ENCODE data around the gene TLL2.

The TLL2 gene

DNA sequence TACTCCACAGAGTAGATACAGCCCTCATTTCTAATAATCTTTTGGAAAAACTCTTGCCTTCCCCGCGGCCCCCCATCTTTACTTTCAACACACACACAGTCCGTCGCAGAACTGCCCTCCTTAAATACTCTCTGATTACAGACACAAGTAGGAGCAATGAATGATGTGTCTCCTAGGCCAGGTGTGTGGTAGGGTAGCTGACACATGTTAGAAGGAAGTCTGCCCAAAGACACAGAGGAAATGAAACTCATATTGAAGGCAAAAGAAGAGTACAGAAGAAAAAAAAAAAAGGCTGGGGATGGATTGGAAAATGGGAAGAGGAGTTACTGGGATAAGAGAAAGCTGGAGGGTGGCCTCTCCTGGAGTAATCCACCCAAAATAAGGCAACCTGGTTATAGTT lies 169.5 kb downstream of the TLL2 start:
- no peak for TF ChIP-seq CEBPB (IDR thresholded peaks at IDR 0.05)
- TF ChIP-seq TCF12 (IDR thresholded peaks at IDR 0.05; ENCODE audit: low read depth), result no peak
- no peak for TF ChIP-seq TAF1 (IDR thresholded peaks at IDR 0.05; ENCODE audit: low read depth)
- TF ChIP-seq EP300 (IDR thresholded peaks at IDR 0.05; ENCODE audit: borderline replicate concordance), result no peak
- TF ChIP-seq, protein P1, sequence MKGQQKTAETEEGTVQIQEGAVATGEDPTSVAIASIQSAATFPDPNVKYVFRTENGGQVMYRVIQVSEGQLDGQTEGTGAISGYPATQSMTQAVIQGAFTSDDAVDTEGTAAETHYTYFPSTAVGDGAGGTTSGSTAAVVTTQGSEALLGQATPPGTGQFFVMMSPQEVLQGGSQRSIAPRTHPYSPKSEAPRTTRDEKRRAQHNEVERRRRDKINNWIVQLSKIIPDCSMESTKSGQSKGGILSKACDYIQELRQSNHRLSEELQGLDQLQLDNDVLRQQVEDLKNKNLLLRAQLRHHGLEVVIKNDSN (IDR thresholded peaks at IDR 0.05), result no peak
- TF ChIP-seq NFIC (IDR thresholded peaks at IDR 0.05), result no peak

- TF ChIP-seq CEBPB (IDR thresholded peaks at IDR 0.05), result no peak
Observed at GRCh38 chr10:96342402-96342801, 171.3 kb downstream of the TLL2 start.

DNA sequence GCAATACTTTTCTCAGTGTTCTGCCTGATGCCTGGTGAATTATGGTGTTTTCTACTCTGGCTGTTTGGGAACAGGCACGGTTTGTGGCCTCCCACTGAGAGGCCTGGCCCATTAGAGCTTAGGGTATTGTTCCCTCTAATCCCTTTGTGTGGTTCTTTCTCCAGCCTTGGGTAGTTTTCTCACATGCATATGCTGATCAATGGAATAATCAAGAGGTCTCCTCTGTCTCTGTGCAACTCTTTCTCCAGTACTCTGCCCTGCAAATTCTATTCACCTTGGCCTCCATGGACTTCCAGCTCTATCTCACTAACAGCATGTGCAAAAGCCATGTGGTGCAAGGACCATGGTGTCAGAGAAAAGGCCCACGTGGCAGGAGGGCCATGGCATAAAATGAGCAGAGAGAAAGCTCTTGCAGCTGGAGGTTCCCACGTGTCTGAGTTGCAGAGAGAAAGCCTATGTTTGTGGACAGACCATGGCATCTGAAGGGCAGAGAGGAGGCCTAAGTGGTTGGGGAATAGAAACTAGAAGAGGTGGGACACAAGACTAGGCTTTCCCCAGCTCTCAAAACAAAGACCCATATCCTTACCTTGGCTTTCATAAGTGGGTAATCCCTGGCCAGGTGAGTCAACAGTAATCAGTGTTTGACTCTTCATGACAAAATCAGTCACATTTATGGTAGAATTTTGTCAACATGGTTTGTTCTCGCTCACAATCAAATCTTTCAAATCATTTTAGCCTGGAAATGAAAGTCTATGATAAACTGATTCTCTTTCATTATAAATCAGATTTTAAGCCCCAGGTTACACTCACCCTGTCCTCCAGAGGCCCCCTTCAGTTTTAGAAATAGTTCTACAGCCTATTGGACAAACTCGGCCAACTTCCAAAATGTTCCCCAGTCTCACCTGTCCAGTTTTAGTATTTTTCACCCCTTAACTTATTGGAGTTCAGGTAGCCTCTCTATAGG lies 172.2 kb downstream of the TLL2 start:
- TF ChIP-seq YY1 (IDR thresholded peaks at IDR 0.05; ENCODE audit: low read depth) (no peak), EGR1 (IDR thresholded peaks at IDR 0.05) (no peak), TAF1 (IDR thresholded peaks at IDR 0.05; ENCODE audit: low read depth) (no peak), MAX (IDR thresholded peaks at IDR 0.05) (no peak), CREB1 (IDR thresholded peaks at IDR 0.05; ENCODE audit: low read depth) (no peak), TCF12 (IDR thresholded peaks at IDR 0.05; ENCODE audit: low read depth) (no peak), EP300 (IDR thresholded peaks at IDR 0.05; ENCODE audit: borderline replicate concordance) (no peak), ZBTB7A (IDR thresholded peaks at IDR 0.05; ENCODE audit: low read depth) (no peak), FOXM1 (IDR thresholded peaks at IDR 0.05; ENCODE audit: borderline replicate concordance, low read depth) (no peak), NFIC (IDR thresholded peaks at IDR 0.05) (no peak), CEBPB (IDR thresholded peaks at IDR 0.05) (no peak), RAD21 (IDR thresholded peaks at IDR 0.05; ENCODE audit: low read depth) (no peak), TEAD4 (IDR thresholded peaks at IDR 0.05) (no peak)
- TF ChIP-seq, protein P2, sequence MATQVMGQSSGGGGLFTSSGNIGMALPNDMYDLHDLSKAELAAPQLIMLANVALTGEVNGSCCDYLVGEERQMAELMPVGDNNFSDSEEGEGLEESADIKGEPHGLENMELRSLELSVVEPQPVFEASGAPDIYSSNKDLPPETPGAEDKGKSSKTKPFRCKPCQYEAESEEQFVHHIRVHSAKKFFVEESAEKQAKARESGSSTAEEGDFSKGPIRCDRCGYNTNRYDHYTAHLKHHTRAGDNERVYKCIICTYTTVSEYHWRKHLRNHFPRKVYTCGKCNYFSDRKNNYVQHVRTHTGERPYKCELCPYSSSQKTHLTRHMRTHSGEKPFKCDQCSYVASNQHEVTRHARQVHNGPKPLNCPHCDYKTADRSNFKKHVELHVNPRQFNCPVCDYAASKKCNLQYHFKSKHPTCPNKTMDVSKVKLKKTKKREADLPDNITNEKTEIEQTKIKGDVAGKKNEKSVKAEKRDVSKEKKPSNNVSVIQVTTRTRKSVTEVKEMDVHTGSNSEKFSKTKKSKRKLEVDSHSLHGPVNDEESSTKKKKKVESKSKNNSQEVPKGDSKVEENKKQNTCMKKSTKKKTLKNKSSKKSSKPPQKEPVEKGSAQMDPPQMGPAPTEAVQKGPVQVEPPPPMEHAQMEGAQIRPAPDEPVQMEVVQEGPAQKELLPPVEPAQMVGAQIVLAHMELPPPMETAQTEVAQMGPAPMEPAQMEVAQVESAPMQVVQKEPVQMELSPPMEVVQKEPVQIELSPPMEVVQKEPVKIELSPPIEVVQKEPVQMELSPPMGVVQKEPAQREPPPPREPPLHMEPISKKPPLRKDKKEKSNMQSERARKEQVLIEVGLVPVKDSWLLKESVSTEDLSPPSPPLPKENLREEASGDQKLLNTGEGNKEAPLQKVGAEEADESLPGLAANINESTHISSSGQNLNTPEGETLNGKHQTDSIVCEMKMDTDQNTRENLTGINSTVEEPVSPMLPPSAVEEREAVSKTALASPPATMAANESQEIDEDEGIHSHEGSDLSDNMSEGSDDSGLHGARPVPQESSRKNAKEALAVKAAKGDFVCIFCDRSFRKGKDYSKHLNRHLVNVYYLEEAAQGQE (IDR thresholded peaks at IDR 0.05; ENCODE audit: low read depth), result no peak
- TF ChIP-seq, protein P1 (IDR thresholded peaks at IDR 0.05), result no peak

GRCh38 chr10:96339956-96340904 lies 173.5 kb downstream of the TLL2 start:
- TF ChIP-seq, protein P2 (IDR thresholded peaks at IDR 0.05; ENCODE audit: low read depth), result no peak
- TF ChIP-seq RAD21 (IDR thresholded peaks at IDR 0.05; ENCODE audit: low read depth), result peak; percentile 82

DNA sequence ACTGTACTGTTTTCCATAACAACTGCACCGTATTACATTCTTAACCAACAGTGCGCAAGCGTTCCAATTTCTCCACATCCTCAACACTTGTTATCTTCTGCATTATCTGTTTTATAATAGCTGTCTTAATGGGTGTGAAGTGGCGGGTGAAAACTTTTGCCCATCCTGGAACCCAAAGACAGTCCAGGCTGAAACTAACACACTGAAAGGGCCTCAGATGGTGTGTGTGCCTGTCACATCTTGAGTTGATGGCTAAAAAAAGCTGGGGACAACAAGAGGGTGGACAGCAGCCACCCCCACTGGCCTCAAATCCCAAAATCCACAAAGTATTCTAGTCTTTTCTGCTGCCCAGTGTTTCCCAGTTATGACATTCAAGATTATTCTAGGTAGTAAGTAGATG lies 174.3 kb downstream of the TLL2 start:
- TF ChIP-seq NFIC (IDR thresholded peaks at IDR 0.05) (no peak), MAX (IDR thresholded peaks at IDR 0.05) (no peak), ZBTB7A (IDR thresholded peaks at IDR 0.05; ENCODE audit: low read depth) (no peak), TEAD4 (IDR thresholded peaks at IDR 0.05) (no peak), RAD21 (IDR thresholded peaks at IDR 0.05; ENCODE audit: low read depth) (no peak), CREB1 (IDR thresholded peaks at IDR 0.05; ENCODE audit: low read depth) (no peak), YY1 (IDR thresholded peaks at IDR 0.05; ENCODE audit: low read depth) (no peak), EGR1 (IDR thresholded peaks at IDR 0.05) (no peak), CEBPB (IDR thresholded peaks at IDR 0.05) (no peak), EP300 (IDR thresholded peaks at IDR 0.05; ENCODE audit: borderline replicate concordance) (no peak), TCF12 (IDR thresholded peaks at IDR 0.05; ENCODE audit: low read depth) (no peak), FOXM1 (IDR thresholded peaks at IDR 0.05; ENCODE audit: borderline replicate concordance, low read depth) (no peak), TAF1 (IDR thresholded peaks at IDR 0.05; ENCODE audit: low read depth) (no peak)
- TF ChIP-seq, protein P2 (IDR thresholded peaks at IDR 0.05; ENCODE audit: low read depth), result no peak
- TF ChIP-seq, protein P1 (IDR thresholded peaks at IDR 0.05), result no peak
